Measurements from ENCODE around the gene BTBD3.

The BTBD3 gene

DNA sequence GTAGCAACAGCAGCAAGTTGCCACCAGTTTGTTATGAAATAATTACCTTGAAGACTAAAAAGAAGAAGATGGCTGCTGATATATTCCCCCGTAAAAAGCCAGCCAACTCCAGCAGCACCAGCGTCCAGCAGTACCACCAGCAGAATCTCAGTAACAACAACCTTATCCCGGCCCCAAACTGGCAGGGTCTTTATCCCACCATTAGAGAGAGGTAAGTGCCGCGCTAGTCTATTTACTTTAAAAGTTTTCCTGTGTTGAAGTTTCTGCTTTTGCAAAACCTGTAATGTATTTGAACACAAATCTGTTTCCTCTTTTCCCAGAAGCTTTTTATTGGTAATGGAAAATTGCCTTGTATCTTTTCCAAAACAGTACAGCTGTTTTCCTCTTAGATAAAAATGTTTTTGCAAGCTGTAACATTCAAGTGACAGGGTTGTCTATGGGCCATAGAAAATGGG lies 725 bp downstream of the BTBD3 start:
- DNase-seq = peak; percentile 11

- no peak for DNase-seq
Measured at GRCh38 chr20:11918981-11919380, 1.3 kb downstream of the BTBD3 start.

GRCh38 chr20:11919581-11919980 lies 1.9 kb downstream of the BTBD3 start:
- no peak for DNase-seq

- DNase-seq = no peak
Measured at GRCh38 chr20:11920083-11920482, 2.4 kb downstream of the BTBD3 start.

DNA sequence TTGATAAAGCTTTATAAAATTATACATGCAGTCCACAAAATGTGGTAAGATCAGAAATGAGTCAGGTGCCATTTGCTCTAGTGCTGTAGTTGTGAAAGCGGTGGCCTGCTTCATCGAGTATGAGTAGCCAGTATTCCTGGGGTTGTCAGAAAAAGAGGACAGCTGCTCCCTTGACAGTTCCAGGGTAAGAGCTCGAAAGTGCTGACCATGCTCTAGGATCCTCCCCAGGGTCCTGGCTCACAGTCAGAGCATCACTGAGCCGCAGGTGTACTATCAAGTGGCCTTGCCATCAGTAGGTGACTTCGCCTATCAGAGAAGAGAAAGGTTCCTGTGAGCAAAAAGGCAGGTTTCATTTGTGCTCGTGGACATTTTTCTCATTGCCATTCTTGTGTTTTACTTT lies 3.6 kb downstream of the BTBD3 start:
- no peak for DNase-seq

DNA sequence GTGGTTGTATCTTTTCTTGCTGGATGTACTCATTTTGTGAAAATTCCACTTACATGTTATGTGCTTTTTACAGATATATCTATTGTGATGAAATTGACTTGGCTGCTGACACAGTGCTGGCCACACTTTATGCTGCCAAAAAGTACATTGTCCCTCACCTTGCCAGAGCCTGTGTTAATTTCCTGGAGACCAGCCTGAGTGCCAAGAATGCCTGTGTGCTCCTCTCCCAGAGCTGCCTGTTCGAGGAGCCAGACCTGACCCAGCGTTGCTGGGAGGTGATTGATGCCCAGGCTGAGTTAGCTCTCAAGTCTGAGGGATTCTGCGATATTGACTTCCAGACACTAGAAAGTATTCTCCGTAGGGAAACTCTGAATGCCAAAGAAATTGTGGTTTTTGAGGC lies 4.9 kb downstream of the BTBD3 start:
- DNase-seq = no peak

GRCh38 chr20:11924923-11925322 lies 7.2 kb downstream of the BTBD3 start:
- DNase-seq = no peak

- no peak for DNase-seq
Measured at GRCh38 chr20:11926292-11926998, 8.8 kb downstream of the BTBD3 start.

DNA sequence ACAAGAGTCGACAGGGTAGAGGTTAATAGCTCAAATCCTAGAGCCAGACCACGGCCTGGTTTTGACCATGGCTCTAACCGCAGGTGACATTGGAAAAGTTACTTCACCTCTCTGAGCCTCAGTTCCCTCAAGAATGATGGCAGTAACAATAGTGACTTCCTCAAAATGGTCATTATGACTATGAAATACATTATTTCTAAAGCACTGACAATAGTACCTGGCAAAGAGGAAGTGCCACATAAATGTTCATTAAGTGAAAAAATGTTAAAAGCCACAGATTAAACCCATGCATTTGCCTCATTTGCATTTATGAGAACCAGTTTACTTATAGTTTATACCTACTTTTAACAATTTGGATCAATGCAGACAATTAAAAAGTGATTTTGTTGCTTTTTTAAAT lies 12.3 kb downstream of the BTBD3 start:
- DNase-seq = no peak

- DNase-seq = no peak
Measured at GRCh38 chr20:11935212-11936154, 17.8 kb downstream of the BTBD3 start.

DNA sequence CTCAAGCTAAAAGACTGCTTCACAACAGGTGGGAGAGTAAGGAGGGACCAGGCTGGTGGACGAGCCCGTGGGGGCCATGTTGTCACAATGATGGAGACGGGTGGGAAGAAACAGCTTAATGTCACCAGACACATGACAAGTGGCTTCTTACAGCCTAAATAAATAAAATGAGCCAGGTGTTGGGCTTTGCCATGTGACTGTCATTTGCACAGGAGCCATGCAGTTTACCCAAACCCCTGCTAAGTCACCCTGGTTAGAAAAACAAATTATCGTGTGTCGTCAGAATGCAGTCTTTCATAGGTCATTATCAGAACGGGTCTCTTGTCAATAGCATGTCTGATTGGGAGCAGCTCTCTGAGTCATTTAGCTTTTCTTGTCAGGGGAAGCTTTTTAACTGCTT lies 18.5 kb downstream of the BTBD3 start:
- DNase-seq = no peak

- DNase-seq = no peak
Measured at GRCh38 chr20:11937230-11937629, 19.5 kb downstream of the BTBD3 start.

DNA sequence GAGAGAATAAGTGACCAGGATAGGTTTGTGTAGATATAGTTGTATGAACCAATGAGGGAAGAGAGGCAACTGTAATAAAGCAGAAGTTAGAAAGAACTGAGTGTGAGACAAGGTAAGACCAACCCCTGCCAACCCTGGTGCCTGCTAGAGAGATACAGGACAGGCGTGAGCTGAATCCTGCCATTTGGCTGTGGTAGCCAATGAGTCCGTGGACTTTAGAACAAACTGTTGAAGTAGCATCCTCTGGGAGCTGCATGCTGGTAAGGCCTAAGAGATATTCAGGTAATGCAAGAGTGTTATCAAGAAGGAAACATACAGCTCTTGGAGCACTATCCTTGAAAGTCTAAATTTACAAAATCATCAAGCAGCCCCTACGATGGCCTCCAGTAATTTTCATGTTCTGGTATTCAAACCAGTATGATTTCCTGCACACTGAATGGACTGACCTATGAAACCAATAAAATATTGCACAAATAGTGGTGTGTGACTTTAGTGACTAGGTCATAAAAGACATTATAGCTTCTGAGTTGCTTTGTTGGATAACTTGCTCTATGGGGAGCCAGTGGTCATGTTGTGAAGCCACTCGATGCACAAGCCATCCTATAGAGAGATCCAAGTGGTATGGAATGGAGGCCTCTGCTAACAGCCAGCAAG lies 24.0 kb downstream of the BTBD3 start:
- no peak for DNase-seq

DNA sequence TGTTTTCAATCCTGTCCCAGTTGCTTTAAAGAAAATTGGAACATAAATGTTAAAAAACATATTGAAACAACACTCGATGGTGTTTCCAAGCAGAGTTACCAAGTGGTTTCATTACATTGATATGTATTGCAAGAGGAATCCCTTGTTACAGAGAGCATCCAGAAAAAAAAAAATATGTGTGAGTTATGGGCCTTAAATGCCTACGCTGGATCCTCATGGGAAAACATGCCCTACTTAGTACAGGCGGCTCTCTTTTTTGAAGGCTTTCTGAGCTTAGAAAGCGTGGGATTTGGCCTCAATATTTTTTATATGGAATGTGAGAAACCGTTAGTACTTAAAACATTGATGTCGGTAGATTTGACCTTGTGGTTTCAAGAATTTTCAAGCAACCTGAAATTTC lies 26.1 kb downstream of the BTBD3 start:
- DNase-seq = no peak

- DNase-seq = no peak
Measured at GRCh38 chr20:11948806-11949205, 31.1 kb downstream of the BTBD3 start.

- no peak for DNase-seq
Measured at GRCh38 chr20:11949711-11950110, 32.0 kb downstream of the BTBD3 start.

- DNase-seq = no peak
Measured at GRCh38 chr20:11951696-11952095, 34.0 kb downstream of the BTBD3 start.

DNA sequence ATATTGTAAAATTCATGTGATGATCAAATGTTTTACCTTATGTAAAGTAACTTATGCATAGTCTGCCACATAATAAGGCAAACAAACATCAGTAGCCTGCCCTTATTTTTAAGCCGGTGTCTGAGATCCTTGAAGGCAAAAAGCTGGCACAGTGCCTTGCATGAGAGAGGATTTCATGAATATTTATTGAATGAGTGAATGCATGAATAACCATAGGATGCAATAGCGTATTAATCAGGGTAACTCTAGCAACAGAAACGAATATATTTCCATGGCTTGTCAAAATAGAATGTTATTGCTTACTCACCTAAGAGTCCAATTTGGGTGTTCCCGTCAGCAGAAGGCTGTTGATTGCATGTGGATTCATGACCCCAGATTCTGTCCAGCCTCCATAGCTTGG lies 34.9 kb downstream of the BTBD3 start:
- no peak for DNase-seq

DNA sequence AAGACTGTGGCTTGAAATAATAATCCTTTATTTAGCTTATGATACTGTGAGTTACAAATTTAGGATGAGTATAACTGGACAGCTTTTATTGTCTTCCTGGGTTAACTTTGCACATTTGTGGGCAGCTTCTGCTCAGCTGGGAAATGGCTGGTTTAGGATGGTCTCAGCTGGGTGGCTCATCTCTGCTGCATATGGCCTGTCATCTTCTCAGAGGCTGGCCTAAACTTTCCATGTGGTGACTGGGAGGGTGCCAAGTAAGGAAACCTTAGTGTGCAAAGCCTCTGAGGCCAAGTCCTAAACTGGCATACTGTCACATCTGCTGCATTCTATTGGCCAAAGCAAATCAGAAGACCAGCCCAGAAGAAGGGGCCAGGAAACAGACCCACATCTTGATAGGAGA lies 40.2 kb downstream of the BTBD3 start:
- DNase-seq = no peak

GRCh38 chr20:11958855-11959254 lies 41.2 kb downstream of the BTBD3 start:
- no peak for DNase-seq

DNA sequence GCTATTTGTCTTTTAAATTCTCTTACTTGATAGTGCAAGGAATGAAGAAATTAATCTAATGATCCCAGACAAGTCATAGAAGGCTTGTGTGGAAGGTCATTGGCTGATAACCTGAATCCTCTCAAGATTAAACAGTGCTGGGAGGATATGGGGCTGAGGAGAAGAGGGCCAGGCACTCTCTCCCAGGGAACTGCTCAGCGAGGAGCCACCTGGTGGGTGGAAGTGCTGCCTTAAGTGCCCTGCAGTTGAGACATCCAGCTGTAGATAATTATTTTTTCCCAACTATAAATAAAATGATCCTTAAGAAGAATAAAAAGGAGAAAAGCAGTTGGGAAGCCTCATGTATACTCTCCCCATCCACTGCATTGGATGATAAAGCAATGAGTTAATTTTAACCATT lies 47.9 kb downstream of the BTBD3 start:
- DNase-seq = no peak

GRCh38 chr20:11966186-11966585 lies 48.5 kb downstream of the BTBD3 start:
- DNase-seq = no peak

DNA sequence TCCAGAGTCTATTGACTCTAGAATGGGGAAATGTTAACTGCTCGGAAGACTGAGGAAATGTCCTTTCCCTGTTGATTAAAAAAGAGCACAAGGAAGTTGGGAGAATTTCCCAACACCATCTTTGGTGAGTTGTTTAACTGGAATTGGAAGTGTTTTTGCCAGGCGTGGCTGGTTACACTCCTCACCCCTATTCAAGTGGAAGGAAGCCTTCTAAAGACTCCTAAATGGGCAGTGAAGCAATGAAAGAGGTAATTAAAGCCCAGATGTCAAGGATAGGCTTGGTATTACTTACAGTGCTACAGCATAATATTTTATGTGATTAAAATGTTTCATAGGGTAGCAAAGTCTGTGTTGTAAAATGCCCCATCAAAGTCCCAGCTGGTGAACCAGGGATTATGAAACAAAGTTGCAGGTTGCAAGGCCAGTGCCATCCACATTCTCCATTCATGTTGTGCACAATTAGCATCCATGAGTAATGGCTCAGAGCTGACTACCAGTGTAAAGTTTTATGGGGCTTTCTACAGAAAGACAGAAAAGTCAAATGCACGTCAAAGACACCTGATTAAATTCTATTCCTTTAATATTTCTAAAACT lies 52.6 kb downstream of the BTBD3 start:
- no peak for DNase-seq

Measured in hematopoietic multipotent progenitor cell treated with erythropoietin and hydrocortisone succinate and interleukin-3 and kit ligand, for 8 days (in vitro differentiated cells).